ENCODE measurements around the gene MCCC1. TPM values are rescaled to one million over a fixed set of nuclear protein-coding genes. Genes with fewer than 3 reads are reported as not detected.

MCCC1 gene
- total and polyA plus RNA-seq, 2 of the 4 experiments (the other 2 are of a cell fraction): 14.2 to 17.9 TPM

- 3% methylated on average over 5 of the region's 10 CpGs; no CpG with 5 or more reads in 1 of the 2 experiments for WGBS, 2 experiments (ENCODE audit: extremely low coverage in 2 of 2, insufficient read length in 1 of 2)
- H2BK20ac ChIP-seq (ENCODE audit: low read depth, low read length): no peak overlapping the region
- in situ Hi-C loops (cut with MboI; ENCODE audit: low sequenced_read_pairs): no loop called here
- peak overlapping the region; percentile 68 for H3K9ac ChIP-seq (ENCODE audit: low read depth, low read length)
- no peak overlapping the region for H3K27ac ChIP-seq (ENCODE audit: insufficient read depth, low read length)
- intact Hi-C loops (cut with micrococcal nuclease): no loop called here
- ATAC-seq (ENCODE audit: low read depth) (no peak), DNase-seq (peak; percentile 11)
- CTCF ChIA-PET: no interaction called here
- TF ChIP-seq NFE2L2 (IDR thresholded peaks at IDR 0.05; ENCODE audit: low read depth, low read length) (no peak), CEBPB (IDR thresholded peaks at IDR 0.05; ENCODE audit: low read depth, low read length) (no peak), ELK1 (IDR thresholded peaks at IDR 0.05; ENCODE audit: borderline replicate concordance, low read depth, low read length) (no peak), CHD1 (IDR thresholded peaks at IDR 0.05; ENCODE audit: low read depth, low read length) (0 out of 2 replicates have a peak, but pooled peaks have one; percentile 21)
- H3K4me1 ChIP-seq (ENCODE audit: control insufficient read depth, insufficient read depth, low read length): peaks cover 2% of the 10 kb centered on the region
- no peaks in the 10 kb centered on the region for H3K9me3 ChIP-seq (ENCODE audit: control insufficient read depth, insufficient read depth, low read length)
- no peaks in the 10 kb centered on the region for H3K36me3 ChIP-seq (ENCODE audit: control insufficient read depth, insufficient read depth, low read length)
- peak overlapping the region; percentile 100 for H3K4me2 ChIP-seq (ENCODE audit: low read depth, low read length)
- H2BK15ac ChIP-seq (ENCODE audit: low read depth, low read length): no peak overlapping the region
- POLR2A ChIA-PET (ENCODE audit: unreplicated experiment): no interaction called here
- dilution Hi-C loops (cut with HindIII; ENCODE audit: low sequenced_read_pairs, unreplicated experiment): no loop called here
- H2BK120ac ChIP-seq (ENCODE audit: low read depth, low read length): no peak overlapping the region
- no peaks in the 10 kb centered on the region for H3K9me1 ChIP-seq (ENCODE audit: insufficient read depth, low read length)
- no peak overlapping the region for H4K91ac ChIP-seq (ENCODE audit: insufficient read depth, low read depth, low read length)
- peaks cover 9 to 25% of the 10 kb centered on the region in 2 experiments for H3K79me1 ChIP-seq (ENCODE audit: low read depth in 1 of 2, low read length in 2 of 2)
- H2AFZ ChIP-seq (replicated peaks; ENCODE audit: low read length, poor library complexity): no peak overlapping the region
- BruUV-seq (replicated peaks): no TSS peak
- H4K20me1 ChIP-seq (ENCODE audit: insufficient read depth, low read length): peaks cover 21% of the 10 kb centered on the region
- H3K27me3 ChIP-seq (ENCODE audit: control insufficient read depth, insufficient read depth, low read length): no peaks in the 10 kb centered on the region
- no peak overlapping the region for H3K4ac ChIP-seq (ENCODE audit: low read depth, low read length)
- no peak overlapping the region for H2AK9ac ChIP-seq (replicated peaks; ENCODE audit: low read depth, low read length, poor library complexity)
- H3K14ac ChIP-seq (replicated peaks; ENCODE audit: low read depth, low read length): 0 out of 2 replicates have a peak overlapping the region, but pooled peaks have one; percentile 22
- no peak overlapping the region for H3K56ac ChIP-seq (ENCODE audit: extremely low read depth, insufficient read depth, low read length)
- no peak overlapping the region for H4K8ac ChIP-seq (ENCODE audit: low read depth in 2 of 2, low read length in 2 of 2)
- no peak overlapping the region for H2BK5ac ChIP-seq (ENCODE audit: low read depth, low read length, poor library complexity, severe bottlenecking)
- H3K4me3 ChIP-seq (ENCODE audit: insufficient read depth, low read depth, low read length): peak overlapping the region; percentile 80
- H2AK5ac ChIP-seq (ENCODE audit: low read depth, low read length): no peak overlapping the region
- peak overlapping the region; percentile 80 for H3K23ac ChIP-seq (ENCODE audit: low read depth, low read length)
- H3K18ac ChIP-seq (ENCODE audit: low read depth, low read length): no peak overlapping the region; the same call in 1 of the 2 replicates
- H4K5ac ChIP-seq (ENCODE audit: low read depth, low read length): no peak overlapping the region
Observed at GRCh38 chr3:182979103-182979673, 120.1 kb downstream of the MCCC1 start.
